SIG-M5 treated with dmso at 0.1 percent for 504 hours (cell line): ENCODE measurements around the gene NAT14.
A peak's percentile ranks its signal among the peaks of the same experiment; 100 is the strongest.

ENCODE experiments used
- DNase-seq: peaks from one replicate; lab custom pipeline; 2025; ENCODE audit not compliant: unreplicated experiment; lab: John Stamatoyannopoulos, UW

Gene NAT14

DNA sequence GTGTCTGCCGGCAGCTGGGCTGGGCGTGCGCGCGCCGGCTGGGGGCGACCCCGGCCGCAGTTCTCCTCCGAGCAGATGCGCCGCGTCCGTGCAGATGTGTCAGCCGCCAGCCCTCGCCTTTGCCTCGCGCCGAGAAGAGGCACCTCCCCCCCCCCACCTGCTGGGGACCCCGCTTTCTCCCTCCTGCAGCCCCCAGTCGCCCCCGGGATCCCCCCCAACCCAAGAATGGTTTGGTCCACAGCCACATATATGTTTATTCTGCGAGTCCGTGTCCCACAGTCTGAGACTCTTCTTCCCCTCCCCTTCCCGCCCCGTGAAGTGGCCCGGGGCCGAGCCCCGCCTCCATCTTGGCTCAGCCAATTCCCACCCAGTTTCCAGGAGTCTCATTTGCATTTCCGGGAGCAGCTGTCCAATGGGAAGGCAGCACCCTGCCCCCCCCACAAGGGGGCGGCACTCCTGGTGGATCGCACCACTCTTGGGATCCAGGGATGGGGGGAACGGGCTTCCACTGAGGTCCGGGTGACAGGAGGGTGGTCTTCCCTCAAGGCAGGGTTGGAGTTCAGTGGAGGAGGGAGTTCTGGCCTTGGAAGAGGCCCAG lies 32.1 kb upstream of the NAT14 start:
- DNase-seq = peak; percentile 35

DNA sequence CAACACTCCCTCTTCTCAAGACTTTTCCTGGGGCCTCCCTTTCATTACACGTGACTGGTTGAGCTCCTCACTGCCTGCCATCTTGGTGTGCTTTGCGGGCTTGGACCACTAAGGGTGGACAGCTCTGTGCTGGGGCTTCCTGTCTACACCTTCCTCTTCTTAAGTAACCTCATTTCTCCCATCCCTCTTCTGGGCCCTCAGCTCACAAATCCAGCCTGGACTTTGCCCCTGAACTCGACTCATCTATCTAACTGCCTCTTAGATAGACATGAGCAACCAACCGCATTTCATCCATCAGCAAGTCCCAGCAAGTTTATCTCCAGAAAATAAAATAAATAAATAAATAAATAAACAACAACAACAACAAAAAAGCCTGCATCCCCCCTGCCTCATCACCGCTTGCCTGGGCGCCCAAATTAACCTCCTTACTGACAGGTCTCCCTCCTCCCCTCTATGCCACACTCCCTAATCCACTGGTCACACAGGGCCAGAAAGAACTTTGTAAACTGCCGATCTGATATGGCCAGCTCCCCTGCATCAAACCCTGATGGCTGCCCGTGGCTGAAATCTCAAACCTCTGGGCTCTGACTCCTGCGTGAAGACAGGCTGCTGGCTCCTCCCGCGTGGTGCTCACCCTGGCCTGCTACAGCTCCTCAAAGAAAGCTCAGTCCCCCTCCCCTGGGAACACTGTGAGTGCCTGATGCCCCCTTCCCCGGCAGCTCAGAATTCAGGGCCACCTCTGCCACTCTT lies 31.3 kb upstream of the NAT14 start:
- DNase-seq = no peak

DNA sequence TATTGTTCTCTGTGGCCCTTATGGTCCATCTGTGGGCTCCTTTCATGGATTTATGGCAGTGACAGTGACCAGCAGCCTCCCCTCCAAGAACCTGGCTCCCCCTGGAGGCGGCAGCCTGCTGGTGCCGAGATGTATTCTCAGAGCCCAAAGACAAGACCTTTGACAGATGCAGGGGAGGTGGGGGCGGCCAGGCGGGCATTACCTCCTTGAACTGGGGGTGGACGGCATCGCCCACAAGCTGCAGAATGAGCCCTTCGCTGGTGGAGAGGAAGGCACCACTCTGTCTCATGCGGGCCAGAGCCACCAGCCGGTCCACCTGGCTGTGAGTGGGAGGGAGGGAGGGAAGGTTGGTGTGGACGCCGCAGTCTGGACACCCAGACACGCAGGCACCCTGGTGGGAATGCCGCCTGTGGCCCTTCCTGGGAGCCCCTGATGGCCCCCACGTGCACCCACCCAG lies 30.2 kb upstream of the NAT14 start:
- DNase-seq = no peak

DNA sequence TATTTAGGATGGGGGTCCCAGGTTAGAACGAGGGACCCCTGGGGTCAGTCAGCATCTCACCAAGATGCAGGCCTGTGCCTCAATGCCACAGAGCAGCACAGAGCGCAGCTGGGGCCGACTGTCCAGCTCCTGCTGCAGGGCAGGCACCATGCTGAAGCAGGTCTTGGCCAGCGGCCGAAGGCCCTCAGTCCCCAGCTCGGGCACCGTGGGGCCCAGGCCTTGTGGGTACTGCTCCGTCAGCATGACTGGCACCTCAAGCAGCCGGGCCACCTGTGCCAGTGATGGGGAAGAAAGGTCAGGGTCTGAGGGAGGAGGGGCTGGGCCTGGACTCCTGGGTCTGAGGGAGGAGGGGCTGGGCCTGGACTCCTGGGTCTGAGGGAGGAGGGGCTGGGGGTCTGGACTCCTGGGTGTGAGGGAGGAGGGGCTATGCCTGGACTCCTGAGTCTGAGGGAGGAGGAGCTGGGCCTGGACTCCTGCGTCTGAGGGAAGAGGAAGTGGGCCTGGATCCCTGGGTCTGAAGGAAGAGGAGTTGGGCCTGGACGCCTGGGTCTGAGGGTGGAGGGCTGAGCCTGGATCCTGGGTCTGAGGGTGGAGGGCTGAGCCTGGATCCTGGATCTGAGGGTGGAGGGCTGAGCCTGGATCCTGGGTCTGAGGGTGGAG lies 29.3 kb upstream of the NAT14 start:
- no peak for DNase-seq

DNA sequence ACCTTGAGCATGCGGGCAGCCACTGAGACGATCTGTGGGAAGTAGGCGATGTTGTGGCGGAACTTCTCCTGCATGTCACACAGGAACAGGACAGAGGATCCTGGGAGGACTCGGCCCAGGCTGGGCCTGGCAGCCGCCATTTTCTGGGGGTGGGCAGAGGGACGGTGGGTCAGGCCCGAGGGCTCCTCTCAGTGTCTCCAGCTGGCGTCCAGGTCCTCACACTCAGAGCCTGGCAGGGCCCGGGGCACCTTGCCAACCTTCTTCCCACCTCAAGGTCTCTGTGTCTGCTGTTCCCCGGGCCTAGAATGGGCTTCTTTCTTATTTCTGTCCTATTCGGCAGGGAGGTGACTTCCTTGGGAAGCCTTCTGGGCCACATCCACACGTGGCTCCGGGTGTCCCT lies 28.6 kb upstream of the NAT14 start:
- no peak for DNase-seq

DNA sequence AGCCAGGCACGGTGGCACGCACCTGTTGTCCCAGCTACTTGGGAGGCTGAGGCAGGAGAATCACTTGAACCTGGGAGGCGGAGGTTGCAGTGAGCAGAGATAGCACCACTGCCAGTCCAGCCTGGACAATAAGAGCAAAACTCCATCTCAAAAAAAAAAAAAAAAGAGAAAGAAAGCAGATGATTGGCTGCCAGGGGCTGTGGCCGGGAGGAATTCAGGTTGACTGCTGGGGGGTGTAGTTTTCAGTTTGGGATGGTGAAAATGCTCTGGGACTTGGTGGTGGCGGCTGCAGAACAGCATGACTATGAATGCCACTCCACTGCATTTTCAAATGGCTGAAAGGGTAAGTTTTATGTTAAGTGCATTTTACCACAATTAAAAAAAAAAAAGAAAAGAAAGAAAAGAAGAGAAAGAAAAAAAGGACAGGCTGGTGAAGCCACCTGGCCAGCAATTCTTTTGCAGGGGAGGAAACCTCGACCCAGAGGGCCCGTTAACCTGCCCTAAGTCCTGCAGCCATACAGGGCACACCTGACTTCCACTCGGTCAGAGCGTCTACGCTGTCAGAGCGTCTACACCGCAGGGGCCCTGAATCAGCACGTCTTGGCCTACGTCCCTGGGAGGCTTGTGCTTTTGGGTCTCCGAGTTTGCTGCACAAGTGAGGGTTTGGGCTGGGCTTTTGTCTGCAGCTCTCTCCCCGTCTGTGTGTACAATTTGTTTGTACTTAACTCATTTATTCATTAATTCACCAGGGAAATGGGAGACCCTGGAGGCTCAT lies 27.1 kb upstream of the NAT14 start:
- no peak for DNase-seq

DNA sequence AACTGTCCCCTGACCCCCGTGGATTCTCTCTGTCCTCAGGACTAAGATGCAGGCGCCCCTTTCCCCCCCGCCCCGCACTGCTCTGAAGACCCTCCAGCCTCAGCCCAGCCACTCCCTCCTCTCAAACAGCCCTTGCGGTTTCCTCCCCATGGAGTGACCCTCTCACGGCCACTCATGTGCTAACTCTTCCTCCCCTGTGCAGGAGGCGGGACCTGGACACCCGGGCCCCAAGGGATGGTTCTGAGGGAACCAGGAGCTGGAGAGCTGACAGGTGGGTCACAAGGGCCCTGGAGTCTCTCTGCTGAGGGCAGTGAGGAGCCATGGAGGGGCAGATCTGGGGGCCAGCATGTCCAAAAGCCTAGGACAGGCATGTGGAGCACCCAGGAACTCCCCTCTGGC lies 25.4 kb upstream of the NAT14 start:
- no peak for DNase-seq

DNA sequence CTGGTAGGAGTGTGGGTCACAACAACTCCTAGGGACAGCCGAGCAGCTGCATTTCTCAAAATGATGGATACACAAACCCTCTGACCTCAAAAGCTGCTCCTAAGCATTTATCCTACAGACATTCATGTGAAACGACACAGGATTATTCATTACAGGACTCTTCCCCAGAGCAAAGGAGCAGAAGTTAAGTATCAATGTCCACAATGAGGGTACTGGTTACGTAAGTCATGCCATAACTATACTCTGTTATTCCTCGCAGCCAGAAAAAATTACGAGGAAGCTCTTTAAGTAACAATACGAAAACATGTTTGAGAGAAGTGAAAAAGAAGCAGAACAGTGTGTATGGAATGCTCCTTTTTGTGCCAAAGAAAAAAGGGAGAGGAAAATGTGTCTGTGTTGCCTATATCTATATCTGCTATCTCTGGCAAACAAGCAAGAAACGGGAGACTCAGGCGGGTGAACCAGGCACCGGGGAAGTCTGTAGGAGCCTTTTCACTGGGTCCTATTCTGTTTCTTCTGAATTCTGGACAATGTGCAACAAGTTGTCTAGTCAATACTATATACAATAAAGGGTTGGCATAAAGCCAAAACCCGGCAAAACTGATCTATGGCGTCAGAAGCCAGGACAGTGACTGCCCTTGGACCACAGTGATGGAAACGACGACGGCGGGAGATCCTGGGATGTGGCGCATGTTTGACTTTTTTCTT lies 24.9 kb upstream of the NAT14 start:
- DNase-seq = peak; percentile 50

DNA sequence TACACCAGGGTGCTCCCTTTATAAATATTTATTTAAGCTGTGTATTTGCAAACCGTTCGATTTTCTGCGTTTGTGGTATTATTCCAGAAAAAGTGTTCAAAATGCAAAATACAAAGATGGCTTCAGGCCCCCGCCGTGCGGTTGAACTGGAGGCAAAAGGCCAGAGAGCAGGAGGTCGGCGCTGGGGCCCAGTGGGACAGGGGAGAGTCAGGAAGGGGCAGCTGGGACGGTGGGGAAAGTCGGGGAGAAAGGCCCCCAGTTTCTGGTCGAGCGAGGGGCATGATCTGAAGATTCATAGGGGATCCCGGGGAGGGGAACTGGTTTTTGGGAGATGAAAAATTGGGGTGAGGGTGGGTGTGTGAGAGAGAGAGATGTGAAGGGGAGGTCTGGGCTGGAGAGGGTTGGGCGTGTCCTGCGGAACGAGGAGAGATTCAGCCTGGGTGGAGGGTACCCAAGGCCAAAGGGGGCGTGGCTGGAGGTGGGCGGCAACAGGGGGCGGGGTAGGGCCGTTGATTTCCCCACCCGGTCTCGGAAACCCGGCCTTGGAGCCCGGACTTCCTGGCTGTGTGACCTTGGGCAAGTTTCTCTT lies 24.2 kb upstream of the NAT14 start:
- DNase-seq = peak; percentile 70

DNA sequence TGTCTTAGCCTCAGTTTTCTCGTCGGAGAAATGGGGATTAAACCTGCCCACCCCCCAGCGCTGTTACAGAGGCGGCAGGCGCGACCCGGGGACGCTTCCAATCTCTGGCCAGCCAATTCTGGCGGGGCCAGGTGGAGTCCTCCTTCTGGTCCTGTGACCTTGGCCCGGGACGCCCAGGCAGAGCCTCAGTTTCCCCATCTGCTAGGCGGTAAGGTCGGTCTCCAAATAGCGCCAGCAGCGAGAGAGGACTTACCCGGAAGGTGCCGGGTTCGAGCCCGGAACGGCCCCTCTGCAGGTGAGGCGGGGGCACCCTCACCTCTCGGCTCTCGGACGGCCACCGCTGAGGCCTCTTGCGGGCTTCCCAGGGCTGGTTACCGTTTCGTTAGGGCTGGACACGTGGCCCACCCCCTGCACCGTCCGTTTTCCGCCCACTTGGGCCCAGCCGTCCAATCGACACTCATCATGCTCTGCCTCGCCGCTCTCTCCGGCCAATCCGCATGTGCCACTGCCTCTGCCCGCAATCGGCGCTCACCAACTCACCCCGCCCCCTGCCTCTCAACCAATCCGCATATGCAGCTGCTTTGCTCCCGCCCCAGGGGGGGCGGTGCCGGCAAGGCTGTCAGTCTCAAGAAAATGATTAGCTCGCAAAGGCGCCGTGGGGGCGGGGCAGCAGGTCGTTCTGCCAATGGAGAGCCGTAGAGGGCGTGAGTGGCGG lies 23.6 kb upstream of the NAT14 start, which contains the start of gene ISOC2:
Gene ISOC2, minus strand, starts transcription at position 384 of the 715 bp plus-strand sequence. CDS start 5,156 bp downstream, outside the sequence.
- peak; percentile 98 for DNase-seq

DNA sequence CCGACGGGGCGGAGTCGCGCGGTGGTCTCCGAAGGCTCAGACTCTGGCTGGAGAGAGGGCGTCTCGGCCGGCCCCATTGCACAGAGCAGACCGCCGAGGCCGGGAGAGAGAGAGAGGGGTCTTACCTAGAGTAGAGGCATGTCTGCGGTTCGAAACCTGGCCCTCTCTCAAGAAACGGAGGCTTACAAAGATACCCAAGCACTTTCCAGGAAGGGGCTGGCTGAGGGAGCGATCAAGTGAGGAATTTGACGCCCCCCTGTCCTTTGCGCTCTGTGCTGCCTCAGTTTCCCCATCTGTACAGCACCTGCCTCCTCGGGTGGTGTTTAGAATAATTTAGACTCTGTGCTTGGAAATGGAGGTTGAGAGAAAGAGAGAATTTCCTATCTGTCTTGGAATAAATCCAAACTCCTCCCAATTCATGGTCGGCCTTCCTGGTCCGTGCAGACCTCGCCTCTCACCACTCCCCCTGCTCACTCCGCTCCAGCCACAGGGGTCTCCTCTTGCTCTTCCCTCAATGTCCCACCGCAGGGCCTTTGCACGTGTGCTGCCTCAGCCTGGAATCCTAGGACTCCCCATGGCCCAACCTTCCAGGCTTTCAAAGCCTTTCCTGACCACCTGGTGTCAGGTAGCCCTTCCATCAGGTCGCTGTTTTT lies 22.9 kb upstream of the NAT14 start:
- DNase-seq = no peak

DNA sequence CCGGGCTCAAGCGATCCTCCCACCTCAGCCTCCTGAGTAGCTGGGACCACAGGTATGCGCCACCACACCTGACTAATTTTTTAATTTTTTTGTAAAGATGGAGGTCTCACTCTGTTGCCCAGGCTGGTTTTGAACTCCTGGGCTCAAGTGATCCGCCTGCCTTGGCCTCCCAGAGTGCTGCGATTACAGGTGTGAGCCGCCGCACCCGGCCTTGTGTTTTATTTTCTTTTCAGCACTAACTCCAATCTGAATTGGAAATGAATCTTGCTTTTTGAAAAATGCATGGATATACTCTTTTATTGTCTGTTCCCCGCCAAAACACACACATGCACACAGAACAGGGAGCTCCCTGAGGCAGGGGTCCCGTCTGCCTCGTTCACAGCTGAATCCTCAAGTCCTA lies 22.3 kb upstream of the NAT14 start:
- no peak for DNase-seq

DNA sequence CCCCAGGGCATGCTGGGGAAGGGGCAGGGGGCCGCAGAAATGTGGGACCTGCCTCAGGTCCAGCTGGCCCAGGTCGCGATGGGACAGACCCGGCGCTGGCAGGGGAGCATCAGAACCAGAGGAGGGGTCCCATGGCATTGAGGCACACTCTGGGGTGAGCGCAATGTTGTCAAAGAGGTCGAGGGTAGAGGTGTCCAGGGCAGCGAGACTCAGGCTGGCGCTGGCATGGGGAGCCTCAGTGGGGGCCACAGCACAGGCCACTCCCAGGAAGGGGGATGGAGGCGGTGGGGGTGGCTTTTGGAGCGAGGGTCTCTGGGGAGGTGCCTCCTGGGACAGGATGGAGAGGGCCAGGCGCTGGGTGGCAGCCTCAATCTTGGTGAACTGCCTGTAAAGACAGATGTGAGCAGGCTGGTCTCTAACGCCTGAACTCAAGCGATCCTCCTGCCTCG lies 21.4 kb upstream of the NAT14 start:
- no peak for DNase-seq

DNA sequence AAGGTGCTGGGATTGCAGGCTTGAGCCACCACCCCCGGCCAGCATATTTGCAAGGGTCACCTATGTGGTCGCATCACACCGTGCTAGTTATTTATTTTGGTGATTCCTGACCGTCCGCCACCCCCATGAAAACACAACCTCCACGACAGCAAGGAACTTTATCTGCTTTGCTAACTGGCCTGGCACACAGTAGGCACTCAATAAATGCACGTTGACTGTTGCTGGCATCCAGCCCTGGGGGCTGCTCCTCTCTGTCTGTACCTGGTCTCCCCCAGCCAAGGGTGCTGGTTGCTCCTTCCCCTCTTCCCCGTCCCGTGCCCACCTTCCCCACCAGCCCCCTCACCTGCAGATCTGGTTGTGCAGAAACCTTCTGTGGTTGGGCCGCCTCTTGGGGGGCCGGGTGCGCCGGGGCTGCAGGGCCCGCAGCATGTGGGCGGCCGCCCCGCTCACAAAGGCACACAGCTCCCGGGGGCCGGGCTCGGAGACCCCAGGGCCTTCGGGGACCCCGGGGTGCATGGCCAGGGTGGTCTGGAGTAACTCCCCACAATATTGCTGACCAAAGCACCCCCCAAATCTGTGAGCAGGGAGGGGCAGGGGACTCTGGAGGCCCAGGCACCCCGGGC lies 20.8 kb upstream of the NAT14 start:
- no peak for DNase-seq

DNA sequence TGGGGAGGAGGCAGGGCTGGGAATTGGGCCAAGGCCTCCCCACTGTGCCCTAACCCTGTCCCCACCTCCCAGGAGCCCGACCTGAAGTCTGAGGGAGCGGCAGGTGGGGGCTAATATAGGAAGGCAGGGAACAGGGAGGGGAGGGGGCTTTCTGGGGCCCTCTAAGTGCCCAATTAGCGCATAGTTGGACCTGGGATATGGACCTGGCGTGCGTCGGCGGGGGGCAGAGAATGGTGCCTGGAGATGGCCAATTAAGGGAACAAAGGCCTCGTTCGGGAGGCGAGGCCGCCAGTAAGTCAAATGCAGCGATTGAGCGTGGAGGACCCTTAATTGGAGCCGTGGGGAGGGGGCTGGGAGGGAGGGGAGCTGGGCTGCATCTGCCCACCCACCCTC lies 20.3 kb upstream of the NAT14 start, which contains the start of gene C19orf85:
Gene C19orf85, minus strand, starts transcription at position 90 of the 393 bp plus-strand sequence. CDS start 197 bp downstream, outside the sequence.
- DNase-seq = no peak

DNA sequence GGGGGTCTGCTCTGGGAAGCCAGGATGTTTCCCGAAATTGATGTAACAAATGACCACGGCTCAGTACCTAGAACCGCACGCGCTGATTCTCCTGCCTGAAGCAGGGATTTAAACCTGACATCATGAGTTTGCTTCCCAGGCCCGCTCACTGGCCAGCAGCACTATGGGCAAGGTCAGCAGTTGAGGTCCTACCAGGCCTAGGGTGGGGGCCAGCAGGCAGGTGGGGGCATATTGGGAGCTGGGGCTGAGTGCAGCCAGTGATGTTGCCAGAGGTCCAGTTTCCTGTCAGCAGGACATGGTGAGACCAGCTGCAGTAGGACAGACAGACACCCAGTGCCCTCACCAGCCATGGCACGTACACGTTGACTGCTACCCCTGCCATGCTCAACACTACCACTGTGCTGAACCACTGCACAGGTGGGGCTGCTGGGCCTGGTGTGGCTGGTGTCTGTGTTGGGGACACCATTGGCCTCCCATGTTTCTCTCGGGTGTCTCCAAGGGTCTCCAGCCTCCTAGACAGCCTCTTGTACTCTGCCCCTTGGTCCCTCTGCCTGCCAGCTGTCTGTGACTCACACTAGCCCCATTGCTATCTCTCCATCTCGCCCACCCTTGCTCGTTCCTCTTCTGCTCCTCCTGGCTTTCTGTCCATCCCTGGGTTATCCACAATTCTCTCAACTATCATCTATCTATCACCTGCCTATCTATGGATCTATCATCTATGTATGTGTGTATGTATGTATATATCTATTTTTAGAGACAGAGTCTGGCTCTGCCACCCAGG lies 19.3 kb upstream of the NAT14 start:
- DNase-seq = no peak

DNA sequence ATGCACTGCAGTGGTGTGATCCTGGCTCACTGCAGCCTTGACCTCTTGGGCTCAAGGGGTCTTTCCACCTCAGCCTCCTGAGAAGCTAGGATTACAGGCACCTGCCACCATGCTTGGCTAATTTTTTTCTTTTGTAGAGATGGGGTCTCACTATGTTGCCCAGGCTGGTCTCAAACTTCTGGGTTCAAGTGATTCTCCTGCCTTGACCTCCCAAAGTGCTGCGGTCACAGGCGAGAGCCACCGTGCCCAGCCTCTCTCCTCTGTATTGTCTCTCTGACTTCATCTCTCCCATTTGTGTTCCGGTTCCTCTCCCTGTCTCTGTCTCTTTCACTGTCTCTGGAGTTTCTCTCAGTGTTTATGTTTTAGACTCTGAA lies 18.8 kb upstream of the NAT14 start:
- DNase-seq = no peak
